Stomach (tissue), 9 donors: Measurements from ENCODE around the gene AKNA. TPM values are rescaled to one million over a fixed set of nuclear protein-coding genes. Genes with fewer than 3 reads are reported as not detected.

Experiments
- DNase-seq, 2 donors: peaks; one replicate each; pipeline versions ENCODE4 v3.0.0 to v3.0.0-alpha.2; 2013 to 2019
- H3K27ac ChIP-seq, 5 donors: fragments of 200-600 bp in 4 of 5; sonication (generic) in 4 of 5; one replicate each; pipeline ENCODE4 v1.5.1; 2013 to 2019; ENCODE audit warnings: mild to moderate bottlenecking in 1 of 5, moderate library complexity in 1 of 5
- H3K27me3 ChIP-seq, 3 donors: fragments of 200-600 bp; sonication (generic); one replicate each; pipeline ENCODE4 v1.5.1; 2017 to 2019; ENCODE audit warnings: mixed run types in 1 of 3
- H3K36me3 ChIP-seq, 4 donors: fragments of 200-600 bp; sonication (generic); 1 replicate in 3 of 4; 2 replicates in 1 of 4; pipeline ENCODE4 v1.5.1; 2016 to 2019
- H3K4me1 ChIP-seq, 4 donors: fragments of 200-600 bp; sonication (generic); one replicate each; pipeline ENCODE4 v1.5.1; 2016 to 2019
- H3K4me3 ChIP-seq, 4 donors: fragments of 200-600 bp; sonication (generic) in 3 of 4; one replicate each; pipeline ENCODE4 v1.5.1; 2016 to 2019; ENCODE audit warnings: mild to moderate bottlenecking in 1 of 4
- H3K9me3 ChIP-seq, 4 donors: fragments of 200-600 bp; sonication (generic); one replicate each; pipeline ENCODE4 v1.5.1; 2016 to 2019
- EP300 ChIP-seq: sonication (generic); formaldehyde crosslinking; IDR thresholded peaks from one replicate; pipeline ENCODE4 v1.6.1; 2017; ENCODE audit warnings: antibody characterized with exemption
- POLR2A ChIP-seq, 4 donors: fragments of 450-650 bp; IDR thresholded peaks; one replicate each; pipeline ENCODE4 v1.6.1; 2016; ENCODE audit warnings: antibody characterized with exemption in 4 of 4, control low read depth in 2 of 4, mild to moderate bottlenecking in 1 of 4, moderate library complexity in 1 of 4
- POLR2AphosphoS5 ChIP-seq, 3 donors: sonication (generic); formaldehyde crosslinking; IDR thresholded peaks; one replicate each; pipeline ENCODE4 v1.6.1; 2016; ENCODE audit warnings: antibody characterized with exemption in 3 of 3
- WGBS, 5 donors: extraction: QIAGEN DNeasy Blood & Tissue Kit in 3 of 5; methylation state at CpG; one replicate each; pipeline versions ENCODE4 v1.1.5 to v1.1.7; 2013 to 2018; 5-methylcytosine and 5-hydroxymethylcytosine counted together
- intact Hi-C: fragments of 100-400 bp; cut with DNase I; formaldehyde crosslinking; loops from one replicate; pipeline ENCODE4 v1.15.1; 2023; ENCODE audit warnings: low total_unique reads
- polyA plus RNA-seq, 3 donors: library from polyadenylated mRNA; stranded (reverse); fragments of 200-250 nt; gene quantifications; one replicate each; pipeline ENCODE4 v1.2.3, GENCODE V29; 2013
- total RNA-seq, 5 donors: library from RNA; depleted of rRNA; stranded (reverse); fragments of >200 nt; gene quantifications; one replicate each; pipeline versions ENCODE4 v1.1.0 to v1.2.3, GENCODE V29; 2014 to 2016
- TF ChIP-seq, protein P1 (sequence below), 7 experiments: fragments of 450-650 bp in 4 of 7; fragments of 200-600 bp in 3 of 7; sonication (generic) in 3 of 7; IDR thresholded peaks; one replicate each; pipeline ENCODE4 v1.5.1; 2016 to 2019; ENCODE audit warnings: antibody characterized with exemption in 7 of 7, control low read depth in 2 of 7, mild to moderate bottlenecking in 1 of 7
- donor health status: healthy with polysubstance abuse.
- donor health status: Bipolar disorder and iron deficiency.
- donor health status: healthy.

The AKNA gene
- total and polyA plus RNA-seq, 8 donors = 12.2 to 85.8 (median 16.6) TPM

DNA sequence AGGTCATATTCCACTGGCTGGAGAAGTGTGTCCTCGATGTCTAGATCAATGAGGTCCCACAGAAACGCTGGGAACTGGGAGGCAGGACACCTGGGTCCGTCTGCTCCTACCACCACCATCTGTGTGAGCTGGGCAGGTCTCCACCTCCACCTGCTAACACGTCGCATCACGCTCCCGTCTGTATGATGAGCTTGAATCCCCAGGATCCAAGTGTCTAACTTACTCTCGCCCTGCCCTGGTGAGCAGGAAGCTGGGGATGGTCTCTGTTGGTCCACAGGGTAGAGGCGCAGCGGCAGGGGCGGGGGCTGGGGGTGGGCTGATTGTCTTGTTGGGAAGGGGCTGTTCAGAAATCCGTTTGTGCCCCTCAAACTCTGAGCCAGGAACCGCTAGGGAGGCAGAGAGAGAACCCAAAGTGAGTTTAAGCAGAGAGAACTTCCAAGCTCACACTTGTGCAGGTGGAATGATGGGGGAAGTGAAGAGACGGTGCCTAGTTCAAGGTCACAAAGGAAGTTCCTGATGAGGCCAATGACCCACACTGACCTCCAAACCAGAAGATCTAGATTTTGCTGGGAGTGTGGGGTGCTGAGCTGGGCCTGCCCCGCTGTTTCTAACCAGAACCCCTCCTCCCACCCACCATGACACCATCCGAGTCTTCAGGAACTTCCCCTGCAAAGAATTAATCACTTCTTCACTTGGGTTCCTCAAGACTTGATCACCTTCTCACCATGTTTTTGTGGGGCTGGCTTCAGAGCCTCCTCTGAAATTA lies 37.0 kb downstream of the AKNA start:
- no peak overlapping the region for H3K27ac ChIP-seq

DNA sequence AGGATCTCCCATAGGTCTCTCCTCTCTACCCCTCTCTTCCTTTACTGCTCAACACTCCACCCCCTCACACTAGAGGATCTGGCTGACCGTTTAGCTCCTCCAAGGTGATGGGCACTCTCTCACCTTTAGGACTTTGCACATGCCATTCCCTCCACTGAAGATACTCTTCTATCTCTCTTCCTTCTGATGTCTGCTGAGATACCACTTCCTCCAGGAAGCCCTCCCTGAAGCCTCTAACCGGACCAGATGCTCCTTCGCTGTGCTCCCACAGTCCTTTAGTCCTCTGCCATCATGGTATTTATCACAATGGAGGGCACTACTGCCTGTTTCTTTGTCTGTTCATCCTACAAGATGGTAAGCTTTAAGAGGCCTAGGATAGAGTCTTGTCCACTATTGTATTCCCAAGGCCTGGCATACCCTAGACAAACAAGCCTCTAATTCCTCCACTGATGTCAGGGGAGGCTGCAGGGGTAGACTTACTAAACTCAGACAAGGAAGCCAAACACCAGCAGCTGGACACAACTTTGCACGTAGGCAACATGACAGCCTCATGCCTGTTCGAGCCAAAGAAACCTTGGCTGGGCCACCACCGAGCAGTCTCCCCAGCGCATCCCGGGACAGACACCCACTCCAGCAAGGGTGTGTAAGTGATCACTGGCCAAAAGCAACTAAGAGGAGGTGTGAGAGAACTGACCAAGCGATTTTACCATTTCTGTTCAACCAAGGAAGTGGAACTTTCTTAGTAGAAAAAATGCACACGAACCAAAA lies 37.9 kb downstream of the AKNA start:
- TF ChIP-seq, protein P1, sequence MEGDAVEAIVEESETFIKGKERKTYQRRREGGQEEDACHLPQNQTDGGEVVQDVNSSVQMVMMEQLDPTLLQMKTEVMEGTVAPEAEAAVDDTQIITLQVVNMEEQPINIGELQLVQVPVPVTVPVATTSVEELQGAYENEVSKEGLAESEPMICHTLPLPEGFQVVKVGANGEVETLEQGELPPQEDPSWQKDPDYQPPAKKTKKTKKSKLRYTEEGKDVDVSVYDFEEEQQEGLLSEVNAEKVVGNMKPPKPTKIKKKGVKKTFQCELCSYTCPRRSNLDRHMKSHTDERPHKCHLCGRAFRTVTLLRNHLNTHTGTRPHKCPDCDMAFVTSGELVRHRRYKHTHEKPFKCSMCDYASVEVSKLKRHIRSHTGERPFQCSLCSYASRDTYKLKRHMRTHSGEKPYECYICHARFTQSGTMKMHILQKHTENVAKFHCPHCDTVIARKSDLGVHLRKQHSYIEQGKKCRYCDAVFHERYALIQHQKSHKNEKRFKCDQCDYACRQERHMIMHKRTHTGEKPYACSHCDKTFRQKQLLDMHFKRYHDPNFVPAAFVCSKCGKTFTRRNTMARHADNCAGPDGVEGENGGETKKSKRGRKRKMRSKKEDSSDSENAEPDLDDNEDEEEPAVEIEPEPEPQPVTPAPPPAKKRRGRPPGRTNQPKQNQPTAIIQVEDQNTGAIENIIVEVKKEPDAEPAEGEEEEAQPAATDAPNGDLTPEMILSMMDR (IDR thresholded peaks at IDR 0.05) = no peak
- TF ChIP-seq POLR2A (IDR thresholded peaks at IDR 0.05) (no peak), EP300 (no peak), POLR2AphosphoS5 (IDR thresholded peaks at IDR 0.05) (no peak)
- peaks cover 53 to 100% (median 100%) of the 10 kb centered on the region in 4 donors for H3K36me3 ChIP-seq
- H3K9me3 ChIP-seq = no peaks in the 10 kb centered on the region
- H3K27ac ChIP-seq = peak overlapping the region in 4 of 5 donors; percentile 1 to 65 (median 56)
- WGBS, 5 donors = 82 to 91% (median 87%) methylated on average over 10 of the region's 10 CpGs
- intact Hi-C loops = no loop called here
- no peak overlapping the region for H3K4me3 ChIP-seq
- H3K27me3 ChIP-seq = no peaks in the 10 kb centered on the region
- no peak for DNase-seq
- peaks cover 0 to 22% (median 11%) of the 10 kb centered on the region in 4 donors for H3K4me1 ChIP-seq

More for the DNA sequence above, 37.0 kb downstream of the AKNA start:
- Histone ChIP-seq H3K9me3 (no peaks in the 10 kb centered on the region), H3K27me3 (no peaks in the 10 kb centered on the region), H3K4me3 (no peak overlapping the region), H3K4me1 (peaks cover 0 to 22% (median 11%) of the 10 kb centered on the region in 4 donors), H3K36me3 (peaks cover 53 to 100% (median 100%) of the 10 kb centered on the region in 4 donors)
- no peak for DNase-seq
- WGBS, 5 donors = 90 to 95% (median 93%) methylated on average over 16 of the region's 16 CpGs
- intact Hi-C loops = no loop called here
- TF ChIP-seq POLR2A (IDR thresholded peaks at IDR 0.05) (no peak), EP300 (no peak), POLR2AphosphoS5 (IDR thresholded peaks at IDR 0.05) (no peak)
- TF ChIP-seq, protein P1 (IDR thresholded peaks at IDR 0.05) = no peak

DNA sequence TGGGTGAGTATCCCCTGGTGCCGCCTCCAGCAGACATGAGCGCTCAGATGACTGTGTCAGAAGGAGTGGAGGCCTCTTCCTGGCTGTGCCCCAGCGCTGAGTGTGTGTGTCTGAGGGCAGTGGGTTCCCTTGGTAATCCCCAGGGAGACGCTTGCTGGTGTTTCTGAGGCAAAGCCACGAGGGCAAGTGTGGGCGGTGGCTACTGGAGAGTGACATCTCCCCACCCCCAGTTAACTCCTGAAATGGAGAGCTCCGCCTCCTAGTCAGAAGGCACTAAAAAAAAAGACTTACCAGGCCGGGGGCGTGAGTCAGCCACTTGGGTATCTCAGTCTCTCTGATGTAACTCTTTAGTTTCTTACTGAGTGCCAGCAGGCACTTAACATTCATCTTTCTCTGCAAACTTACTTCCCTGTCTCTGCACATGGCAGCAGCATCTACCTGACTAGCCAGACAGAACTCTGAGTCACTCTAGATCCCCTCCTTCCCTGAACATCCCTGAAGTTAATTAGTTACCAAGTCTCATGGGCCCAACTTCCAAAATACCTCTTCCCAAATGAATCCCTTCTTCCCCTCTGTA lies 38.8 kb downstream of the AKNA start:
- intact Hi-C loops = no loop called here
- H3K4me1 ChIP-seq = peaks cover 0 to 22% (median 11%) of the 10 kb centered on the region in 4 donors
- no peak overlapping the region for H3K4me3 ChIP-seq
- 24 to 56% (median 39%) methylated on average over 6 to 9 of the region's 9 CpGs for WGBS, 5 donors
- peak in 1 of 2 donors; percentile 84 for DNase-seq
- peak in 1 of 3 donors; percentile 58 for TF ChIP-seq POLR2AphosphoS5 (IDR thresholded peaks at IDR 0.05)
- TF ChIP-seq, protein P1 (IDR thresholded peaks at IDR 0.05) = no peak
- peaks cover 53 to 100% (median 100%) of the 10 kb centered on the region in 4 donors for H3K36me3 ChIP-seq
- no peaks in the 10 kb centered on the region for H3K27me3 ChIP-seq
- H3K27ac ChIP-seq = peak overlapping the region in 3 of 5 donors; percentile 50 to 65 (median 63)
- no peaks in the 10 kb centered on the region for H3K9me3 ChIP-seq

- H3K27ac ChIP-seq = peak overlapping the region in 3 of 5 donors; percentile 50 to 65 (median 63)
- H3K4me1 ChIP-seq = peaks cover 0 to 22% (median 11%) of the 10 kb centered on the region in 4 donors
- H3K9me3 ChIP-seq = no peaks in the 10 kb centered on the region
- TF ChIP-seq EP300 (no peak), POLR2AphosphoS5 (IDR thresholded peaks at IDR 0.05) (no peak), POLR2A (IDR thresholded peaks at IDR 0.05) (no peak)
- TF ChIP-seq, protein P1 (IDR thresholded peaks at IDR 0.05) = no peak
- no peaks in the 10 kb centered on the region for H3K27me3 ChIP-seq
- no peak for DNase-seq
- intact Hi-C loops = no loop called here
- WGBS, 5 donors = 67 to 91% (median 83%) methylated on average over 12 of the region's 12 CpGs
- peaks cover 54 to 100% (median 100%) of the 10 kb centered on the region in 4 donors for H3K36me3 ChIP-seq
- no peak overlapping the region for H3K4me3 ChIP-seq
Observed at GRCh38 chr9:114348261-114348905, 39.4 kb downstream of the AKNA start.
